GM12878 (cell line): ENCODE data around the gene MAST2. TPM values are rescaled to one million over a fixed set of nuclear protein-coding genes. Genes with fewer than 3 reads are reported as not detected.
A peak's percentile ranks its signal among the peaks of the same experiment; 100 is the strongest.

Source experiments
- ATAC-seq: fragments of 200-7000 bp; cut with Tn5 transposase; 3 replicates; pipeline ENCODE4 v1.9.1; 2020; ENCODE audit warnings: mild to moderate bottlenecking, moderate library complexity
- BruUV-seq: library from RNA; stranded (reverse); fragments of 400-500 nt; replicated peaks from 2 replicates; lab custom pipeline; 2021; lab: Mats Ljungman, UMichigan
- CTCF ChIA-PET: fragments of 300-600 bp; sonication (Branson Sonifier 250); formaldehyde crosslinking; extraction: SDS; loops from one replicate; lab custom pipeline; 2021; ENCODE audit warnings: inconsistent platforms; lab: Yijun Ruan, JAX
- POLR2A ChIA-PET: fragments of 350-600 bp; formaldehyde crosslinking; extraction: SDS; loops from one replicate; lab custom pipeline; 2021; ENCODE audit warnings: inconsistent platforms; lab: Charles Lee
- RAD21 ChIA-PET: fragments of 300-600 bp; sonication (Branson Sonifier 250); formaldehyde crosslinking; loops from one replicate; lab custom pipeline; 2023; ENCODE audit warnings: antibody characterized with exemption; ENCODE audit not compliant: unreplicated experiment; lab: Charles Lee
- SMC1A ChIA-PET: fragments of 300-600 bp; sonication (Branson Sonifier 250); formaldehyde crosslinking; loops from one replicate; lab custom pipeline; 2023; ENCODE audit not compliant: unreplicated experiment, uncharacterized antibody; lab: Charles Lee
- DNase-seq: peaks from one replicate; pipeline ENCODE4 v3.0.0-alpha.2; 2011; ENCODE audit warnings: low read depth, low spot score
- FAIRE-seq: peaks from 3 replicates; lab custom pipeline; 2011; peaks lifted over from hg19 to GRCh38; lab: Jason Lieb, UNC
- H2AFZ ChIP-seq: 2 replicates; pipeline ENCODE4 v1.6.0; 2011; ENCODE audit warnings: low read depth, low read length, control low read depth; ENCODE audit not compliant: control insufficient read depth
- H3K27ac ChIP-seq: 2 replicates; pipeline ENCODE4 v1.5.1; 2011; ENCODE audit warnings: control low read depth; ENCODE audit not compliant: control insufficient read depth, insufficient read depth
- H3K27me3 ChIP-seq, 2 experiments: replicated peaks in 1 of 2; 2 replicates each; pipeline versions ENCODE4 v1.6.0 to v1.6.1; 2011; ENCODE audit warnings: low read length in 1 of 2; ENCODE audit not compliant: control insufficient read depth in 2 of 2, insufficient read depth in 2 of 2
- H3K36me3 ChIP-seq, 2 experiments: 2 replicates each; pipeline ENCODE4 v1.5.1; 2011; ENCODE audit warnings: low read length in 1 of 2; ENCODE audit not compliant: control insufficient read depth in 2 of 2, insufficient read depth in 2 of 2
- H3K4me1 ChIP-seq: 2 replicates; pipeline ENCODE4 v1.6.1; 2011; ENCODE audit warnings: mild to moderate bottlenecking, low read length, moderate library complexity, mixed read lengths; ENCODE audit not compliant: control insufficient read depth, insufficient read depth
- H3K4me2 ChIP-seq: 2 replicates; pipeline ENCODE4 v1.6.0; 2011; ENCODE audit warnings: control low read depth; ENCODE audit not compliant: control insufficient read depth, insufficient read depth
- H3K4me3 ChIP-seq: fragments of 200-600 bp; sonication (generic); 2 replicates; pipeline ENCODE4 v1.5.1; 2016
- H3K79me2 ChIP-seq: 2 replicates; pipeline ENCODE4 v1.6.0; 2011; ENCODE audit warnings: low read length; ENCODE audit not compliant: control insufficient read depth, insufficient read depth
- H3K9ac ChIP-seq: 2 replicates; pipeline ENCODE4 v1.8.0; 2011; ENCODE audit warnings: low read length, control low read depth, mixed read lengths; ENCODE audit not compliant: control insufficient read depth, insufficient read depth
- H3K9me3 ChIP-seq: replicated peaks from 3 replicates; pipeline ENCODE4 v1.5.1; 2011; ENCODE audit warnings: mild to moderate bottlenecking, low read length; ENCODE audit not compliant: control insufficient read depth, insufficient read depth
- H4K20me1 ChIP-seq: 2 replicates; pipeline ENCODE4 v1.6.0; 2011; ENCODE audit not compliant: control insufficient read depth, insufficient read depth
- ATF7 ChIP-seq: fragments of 450-650 bp; IDR thresholded peaks from 2 replicates; pipeline ENCODE4 v1.6.1; 2016; ENCODE audit warnings: low read depth, mild to moderate bottlenecking
- MTA2 ChIP-seq: fragments of 450-650 bp; IDR thresholded peaks from 2 replicates; pipeline ENCODE4 v1.6.1; 2016; ENCODE audit warnings: low read depth, mild to moderate bottlenecking, moderate library complexity
- NBN ChIP-seq: fragments of 450-650 bp; IDR thresholded peaks from 2 replicates; pipeline ENCODE4 v1.6.1; 2016
- POU2F2 ChIP-seq: IDR thresholded peaks from 3 replicates; pipeline ENCODE4 v1.6.1; 2011; ENCODE audit warnings: low read depth, mild to moderate bottlenecking, low read length, borderline replicate concordance
- RELA ChIP-seq: fragments of 450-650 bp; IDR thresholded peaks from 2 replicates; pipeline ENCODE4 v1.8.0; 2014; ENCODE audit warnings: borderline replicate concordance; ENCODE audit not compliant: partially characterized antibody
- RUNX3 ChIP-seq: IDR thresholded peaks from 2 replicates; pipeline ENCODE4 v1.6.1; 2012; ENCODE audit warnings: low read length, inconsistent platforms
- SREBF2 ChIP-seq: IDR thresholded peaks from 2 replicates; pipeline ENCODE4 v1.6.1; 2012; ENCODE audit warnings: mild to moderate bottlenecking, low read length
- TCF3 ChIP-seq: IDR thresholded peaks from 2 replicates; pipeline ENCODE4 v1.6.1; 2012; ENCODE audit warnings: low read depth, mild to moderate bottlenecking, low read length, borderline replicate concordance; ENCODE audit not compliant: insufficient read depth
- TCF7 ChIP-seq: IDR thresholded peaks from 2 replicates; pipeline ENCODE4 v1.6.1; 2014; ENCODE audit warnings: antibody characterized with exemption, borderline replicate concordance
- ZNF217 ChIP-seq: fragments of 450-650 bp; IDR thresholded peaks from 2 replicates; pipeline ENCODE4 v1.6.1; 2017; ENCODE audit warnings: antibody characterized with exemption, mild to moderate bottlenecking
- ZNF24 ChIP-seq: fragments of 450-650 bp; IDR thresholded peaks from 2 replicates; pipeline ENCODE4 v1.6.1; 2017; ENCODE audit warnings: antibody characterized with exemption, mild to moderate bottlenecking
- WGBS: methylation state at CpG from one replicate; pipeline ENCODE4 v1.1.6; 2016; ENCODE audit warnings: low lambda C conversion rate; ENCODE audit not compliant: insufficient replicate concordance, insufficient coverage; ENCODE audit errors: missing lambda C conversion rate; 5-methylcytosine and 5-hydroxymethylcytosine counted together
- in situ Hi-C: fragments of 300-500 bp; cut with MboI; formaldehyde crosslinking; loops from 9 replicates; pipeline ENCODE4 v1.14.3; 2018; ENCODE audit warnings: mixed read lengths
- intact Hi-C: fragments of 100-400 bp; cut with micrococcal nuclease; formaldehyde crosslinking; loops from one replicate; pipeline ENCODE4 v1.14.2; 2022; ENCODE audit not compliant: unreplicated experiment
- polyA plus RNA-seq, 11 experiments: library from polyadenylated mRNA; depleted of rRNA in 4 of 11; unstranded in 6 of 11; stranded (reverse) in 5 of 11; fragments of >200 nt; fragmentation: Nextera tagmentation in 4 of 11; fragmentation: Illumina TruSeq in 1 of 11; extraction: Ambion mirVana in 4 of 11; extraction: Trizol in 1 of 11; gene quantifications; 1 replicate in 1 of 11; 2 replicates in 10 of 11; pipeline versions ENCODE4 v1.2.1 to v1.2.3, GENCODE V29; 2011 to 2016; ENCODE audit warnings: inconsistent platforms in 2 of 11, missing spikeins in 2 of 11, low read depth in 1 of 11
- total RNA-seq, 4 experiments: library from RNA; depleted of rRNA in 3 of 4; stranded (reverse); fragments of >200 nt in 3 of 4; fragmentation: Illumina TruSeq in 1 of 4; extraction: Trizol in 1 of 4; gene quantifications; 2 replicates each; pipeline versions ENCODE4 v1.2.1 to v1.2.3, GENCODE V29; 2013 to 2021
- TF ChIP-seq, protein P1 (sequence below): IDR thresholded peaks from 2 replicates; pipeline ENCODE4 v1.6.1; 2011; ENCODE audit warnings: mild to moderate bottlenecking, low read depth, low read length, moderate library complexity; ENCODE audit not compliant: insufficient replicate concordance
- TF ChIP-seq, protein P2 (sequence below): fragments of 450-650 bp; IDR thresholded peaks from 2 replicates; pipeline ENCODE4 v1.6.1; 2018; ENCODE audit warnings: borderline replicate concordance, mild to moderate bottlenecking; ENCODE audit not compliant: partially characterized antibody
- TF ChIP-seq, protein P3 (sequence below): fragments of 450-650 bp; IDR thresholded peaks from 2 replicates; pipeline ENCODE4 v1.6.1; 2018; ENCODE audit warnings: mild to moderate bottlenecking, low read depth, moderate library complexity; ENCODE audit not compliant: partially characterized antibody

The MAST2 gene
- total and polyA plus RNA-seq, 10 of the 15 experiments (the other 5 are each of a cell fraction or from before 2014, with no cell fraction given): 1.0 to 28.7 (median 13.8) TPM

DNA sequence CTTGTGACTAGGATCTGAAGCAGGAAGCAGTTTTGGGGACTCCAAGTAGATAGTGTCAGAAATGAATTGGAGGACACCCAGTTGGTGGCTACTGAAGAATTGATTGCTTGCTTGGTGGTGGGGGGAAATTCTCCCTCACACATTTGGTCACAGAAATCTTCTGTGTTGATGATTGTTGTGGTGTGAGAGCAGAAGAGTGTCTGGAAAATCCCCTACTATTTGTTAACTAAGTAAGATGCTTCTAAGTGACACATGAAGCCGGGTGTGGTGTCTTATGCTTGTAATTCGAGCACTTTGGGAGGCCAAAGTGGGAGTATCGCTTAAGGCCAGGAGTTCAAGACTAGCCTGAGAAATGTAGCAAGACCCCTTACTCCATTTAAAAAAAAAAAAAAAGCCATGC lies 30.4 kb upstream of the MAST2 start (continued):
- TF ChIP-seq, protein P1, sequence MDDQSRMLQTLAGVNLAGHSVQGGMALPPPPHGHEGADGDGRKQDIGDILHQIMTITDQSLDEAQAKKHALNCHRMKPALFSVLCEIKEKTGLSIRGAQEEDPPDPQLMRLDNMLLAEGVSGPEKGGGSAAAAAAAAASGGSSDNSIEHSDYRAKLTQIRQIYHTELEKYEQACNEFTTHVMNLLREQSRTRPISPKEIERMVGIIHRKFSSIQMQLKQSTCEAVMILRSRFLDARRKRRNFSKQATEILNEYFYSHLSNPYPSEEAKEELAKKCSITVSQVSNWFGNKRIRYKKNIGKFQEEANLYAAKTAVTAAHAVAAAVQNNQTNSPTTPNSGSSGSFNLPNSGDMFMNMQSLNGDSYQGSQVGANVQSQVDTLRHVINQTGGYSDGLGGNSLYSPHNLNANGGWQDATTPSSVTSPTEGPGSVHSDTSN: peak; percentile 23
- TF ChIP-seq SREBF2 (no peak), ATF7 (0 out of 2 replicates have a peak, but pooled peaks have one; percentile 18), RELA (peak; percentile 25), POU2F2 (peak; percentile 56; the same call in 1 of the 3 replicates), ZNF24 (peak; percentile 72), RUNX3 (peak; percentile 48), ZNF217 (peak; percentile 78; the same call in 1 of the 2 replicates), NBN (peak; percentile 75)
- TF ChIP-seq, all 136 proteins: peak for 12

DNA sequence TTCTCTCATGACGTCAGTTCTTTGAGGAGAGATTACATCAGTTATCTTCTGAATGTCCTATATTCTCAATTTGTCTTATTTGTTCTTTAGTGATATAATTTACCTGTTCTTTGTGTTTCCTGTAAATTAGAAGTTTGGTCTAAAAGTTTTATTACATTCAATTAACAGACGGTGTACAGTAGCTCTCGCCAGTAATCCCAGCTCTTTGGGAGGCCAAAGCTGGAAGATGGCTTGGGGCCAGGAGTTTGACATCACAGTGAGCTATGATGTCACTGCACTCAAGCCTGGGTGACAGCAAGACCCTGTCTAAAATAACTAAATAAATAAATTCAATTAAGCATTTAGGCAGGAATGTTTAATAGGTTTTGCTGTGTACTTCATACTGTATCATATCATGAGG lies 27.6 kb upstream of the MAST2 start:
- ChIA-PET SMC1A (interaction anchor here (1.1 kb wide), 1 partner anchor 24 kb away, joined by 3 read pairs; no protein-coding TSS in a partner anchor), POLR2A (interaction anchor here (0.7 kb wide), 1 partner anchor 215 kb away, joined by 4 read pairs; no protein-coding TSS in a partner anchor), CTCF (interaction anchor here (0.6 kb wide), 1 partner anchor 277 kb away, joined by 3 read pairs; no protein-coding TSS in a partner anchor), RAD21 (no interaction called here)
- Histone ChIP-seq H3K4me3 (no peak overlapping the region), H4K20me1 (no peaks in the 10 kb centered on the region), H3K9ac (no peak overlapping the region), H3K4me1 (no peaks in the 10 kb centered on the region), H3K27ac (no peak overlapping the region), H3K79me2 (no peaks in the 10 kb centered on the region), H3K36me3 (no peaks in the 10 kb centered on the region), H3K27me3 (no peaks in the 10 kb centered on the region), H3K4me2 (no peak overlapping the region), H3K9me3 (no peaks in the 10 kb centered on the region), H2AFZ (no peak overlapping the region)
- ATAC-seq: no peak
- DNase-seq: no peak
- in situ Hi-C loops (no loop called here), intact Hi-C loops (no loop called here)
- no peak for FAIRE-seq
- 97% methylated on average over 3 of the region's 3 CpGs for WGBS
- no TSS peak for BruUV-seq
- TF ChIP-seq TCF7 (no peak), MTA2 (no peak), TCF3 (no peak)
- TF ChIP-seq, protein P2, sequence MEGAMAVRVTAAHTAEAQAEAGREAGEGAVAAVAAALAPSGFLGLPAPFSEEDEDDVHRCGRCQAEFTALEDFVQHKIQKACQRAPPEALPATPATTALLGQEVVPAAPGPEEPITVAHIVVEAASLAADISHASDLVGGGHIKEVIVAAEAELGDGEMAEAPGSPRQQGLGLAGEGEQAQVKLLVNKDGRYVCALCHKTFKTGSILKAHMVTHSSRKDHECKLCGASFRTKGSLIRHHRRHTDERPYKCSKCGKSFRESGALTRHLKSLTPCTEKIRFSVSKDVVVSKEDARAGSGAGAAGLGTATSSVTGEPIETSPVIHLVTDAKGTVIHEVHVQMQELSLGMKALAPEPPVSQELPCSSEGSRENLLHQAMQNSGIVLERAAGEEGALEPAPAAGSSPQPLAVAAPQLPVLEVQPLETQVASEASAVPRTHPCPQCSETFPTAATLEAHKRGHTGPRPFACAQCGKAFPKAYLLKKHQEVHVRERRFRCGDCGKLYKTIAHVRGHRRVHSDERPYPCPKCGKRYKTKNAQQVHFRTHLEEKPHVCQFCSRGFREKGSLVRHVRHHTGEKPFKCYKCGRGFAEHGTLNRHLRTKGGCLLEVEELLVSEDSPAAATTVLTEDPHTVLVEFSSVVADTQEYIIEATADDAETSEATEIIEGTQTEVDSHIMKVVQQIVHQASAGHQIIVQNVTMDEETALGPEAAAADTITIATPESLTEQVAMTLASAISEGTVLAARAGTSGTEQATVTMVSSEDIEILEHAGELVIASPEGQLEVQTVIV: no peak
- TF ChIP-seq, protein P3, sequence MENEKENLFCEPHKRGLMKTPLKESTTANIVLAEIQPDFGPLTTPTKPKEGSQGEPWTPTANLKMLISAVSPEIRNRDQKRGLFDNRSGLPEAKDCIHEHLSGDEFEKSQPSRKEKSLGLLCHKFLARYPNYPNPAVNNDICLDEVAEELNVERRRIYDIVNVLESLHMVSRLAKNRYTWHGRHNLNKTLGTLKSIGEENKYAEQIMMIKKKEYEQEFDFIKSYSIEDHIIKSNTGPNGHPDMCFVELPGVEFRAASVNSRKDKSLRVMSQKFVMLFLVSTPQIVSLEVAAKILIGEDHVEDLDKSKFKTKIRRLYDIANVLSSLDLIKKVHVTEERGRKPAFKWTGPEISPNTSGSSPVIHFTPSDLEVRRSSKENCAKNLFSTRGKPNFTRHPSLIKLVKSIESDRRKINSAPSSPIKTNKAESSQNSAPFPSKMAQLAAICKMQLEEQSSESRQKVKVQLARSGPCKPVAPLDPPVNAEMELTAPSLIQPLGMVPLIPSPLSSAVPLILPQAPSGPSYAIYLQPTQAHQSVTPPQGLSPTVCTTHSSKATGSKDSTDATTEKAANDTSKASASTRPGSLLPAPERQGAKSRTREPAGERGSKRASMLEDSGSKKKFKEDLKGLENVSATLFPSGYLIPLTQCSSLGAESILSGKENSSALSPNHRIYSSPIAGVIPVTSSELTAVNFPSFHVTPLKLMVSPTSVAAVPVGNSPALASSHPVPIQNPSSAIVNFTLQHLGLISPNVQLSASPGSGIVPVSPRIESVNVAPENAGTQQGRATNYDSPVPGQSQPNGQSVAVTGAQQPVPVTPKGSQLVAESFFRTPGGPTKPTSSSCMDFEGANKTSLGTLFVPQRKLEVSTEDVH: no peak
